K562 (cell line): ENCODE results near the gene ZC3H8.

Experiments used
- CHD1 ChIP-seq: fragments of 200-600 bp; sonication (generic); IDR thresholded peaks from one replicate; pipeline ENCODE4 v1.6.1; 2012; ENCODE audit warnings: mild to moderate bottlenecking, moderate library complexity, low read length, inconsistent platforms
- RCOR1 ChIP-seq, 2 experiments: IDR thresholded peaks; 2 replicates each; pipeline ENCODE4 v1.6.1; 2012; ENCODE audit warnings: low read depth in 2 of 2, low read length in 2 of 2, borderline replicate concordance in 1 of 2, improper control_type of control experiment in 1 of 2
- YY1 ChIP-seq, 3 experiments: IDR thresholded peaks; 2 replicates each; pipeline ENCODE4 v1.6.1; 2011; ENCODE audit warnings: low read length in 2 of 3, mild to moderate bottlenecking in 2 of 3, moderate library complexity in 2 of 3, borderline replicate concordance in 1 of 3, control low read depth in 1 of 3, low read depth in 1 of 3; ENCODE audit not compliant: insufficient read depth in 3 of 3, insufficient replicate concordance in 2 of 3, control insufficient read depth in 1 of 3, insufficient read length in 1 of 3; ENCODE audit errors: extremely low read depth in 1 of 3
- TF ChIP-seq, protein P1 (sequence below), 3 experiments: IDR thresholded peaks in 2 of 3; conservative IDR thresholded peaks in 1 of 3; 2 replicates each; pipeline ENCODE4 v1.5.1; 2011 to 2012; ENCODE audit warnings: low read length in 3 of 3, mild to moderate bottlenecking in 3 of 3, control low read depth in 2 of 3, improper control_type of control experiment in 1 of 3, inconsistent platforms in 1 of 3, low read depth in 1 of 3, mixed read lengths in 1 of 3, moderate library complexity in 1 of 3; ENCODE audit not compliant: insufficient read depth in 2 of 3
- TF ChIP-seq, protein P2 (sequence below): sonication (generic); formaldehyde crosslinking; IDR thresholded peaks from 2 replicates; pipeline ENCODE4 v1.8.1; 2023; ENCODE audit warnings: mild to moderate bottlenecking, missing genetic modification reagents

DNA sequence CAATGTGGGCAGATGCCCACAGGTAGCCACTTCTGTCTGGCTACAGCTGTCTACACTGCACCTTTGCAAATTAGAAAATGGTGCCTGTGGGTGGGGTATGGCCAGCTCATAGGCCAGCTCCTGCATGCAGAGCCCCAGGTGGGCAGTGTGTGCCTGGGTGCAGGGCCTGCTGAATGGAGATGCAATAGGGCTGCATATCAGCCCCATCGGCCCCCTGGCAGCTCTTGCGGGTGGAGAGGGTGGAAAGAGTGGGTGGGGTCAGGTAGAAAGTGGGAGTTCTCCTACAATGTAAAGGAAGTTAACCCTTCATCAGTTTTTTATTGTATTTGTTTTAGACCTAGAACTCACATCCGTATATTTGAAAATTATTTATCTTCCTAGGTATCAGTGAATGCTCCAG, 79.5 kb downstream of the ZC3H8 start:
- TF ChIP-seq RCOR1 (IDR thresholded peaks at IDR 0.05; ENCODE audit: borderline replicate concordance in 1 of 2, low read depth in 2 of 2, low read length in 2 of 2) (no peak), YY1 (IDR thresholded peaks at IDR 0.05; ENCODE audit: borderline replicate concordance in 1 of 3, control insufficient read depth in 1 of 3, extremely low read depth in 1 of 3, insufficient read depth in 3 of 3, insufficient read length in 1 of 3, insufficient replicate concordance in 2 of 3, low read depth in 1 of 3, low read length in 2 of 3) (no peak), CHD1 (no peak)
- TF ChIP-seq, protein P1, sequence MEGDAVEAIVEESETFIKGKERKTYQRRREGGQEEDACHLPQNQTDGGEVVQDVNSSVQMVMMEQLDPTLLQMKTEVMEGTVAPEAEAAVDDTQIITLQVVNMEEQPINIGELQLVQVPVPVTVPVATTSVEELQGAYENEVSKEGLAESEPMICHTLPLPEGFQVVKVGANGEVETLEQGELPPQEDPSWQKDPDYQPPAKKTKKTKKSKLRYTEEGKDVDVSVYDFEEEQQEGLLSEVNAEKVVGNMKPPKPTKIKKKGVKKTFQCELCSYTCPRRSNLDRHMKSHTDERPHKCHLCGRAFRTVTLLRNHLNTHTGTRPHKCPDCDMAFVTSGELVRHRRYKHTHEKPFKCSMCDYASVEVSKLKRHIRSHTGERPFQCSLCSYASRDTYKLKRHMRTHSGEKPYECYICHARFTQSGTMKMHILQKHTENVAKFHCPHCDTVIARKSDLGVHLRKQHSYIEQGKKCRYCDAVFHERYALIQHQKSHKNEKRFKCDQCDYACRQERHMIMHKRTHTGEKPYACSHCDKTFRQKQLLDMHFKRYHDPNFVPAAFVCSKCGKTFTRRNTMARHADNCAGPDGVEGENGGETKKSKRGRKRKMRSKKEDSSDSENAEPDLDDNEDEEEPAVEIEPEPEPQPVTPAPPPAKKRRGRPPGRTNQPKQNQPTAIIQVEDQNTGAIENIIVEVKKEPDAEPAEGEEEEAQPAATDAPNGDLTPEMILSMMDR (IDR thresholded peaks at IDR 0.05 in 2 of 3, conservative IDR thresholded peaks at IDR 0.05 in 1 of 3; ENCODE audit: insufficient read depth in 2 of 3, low read depth in 1 of 3, low read length in 3 of 3): no peak
- TF ChIP-seq, protein P2, sequence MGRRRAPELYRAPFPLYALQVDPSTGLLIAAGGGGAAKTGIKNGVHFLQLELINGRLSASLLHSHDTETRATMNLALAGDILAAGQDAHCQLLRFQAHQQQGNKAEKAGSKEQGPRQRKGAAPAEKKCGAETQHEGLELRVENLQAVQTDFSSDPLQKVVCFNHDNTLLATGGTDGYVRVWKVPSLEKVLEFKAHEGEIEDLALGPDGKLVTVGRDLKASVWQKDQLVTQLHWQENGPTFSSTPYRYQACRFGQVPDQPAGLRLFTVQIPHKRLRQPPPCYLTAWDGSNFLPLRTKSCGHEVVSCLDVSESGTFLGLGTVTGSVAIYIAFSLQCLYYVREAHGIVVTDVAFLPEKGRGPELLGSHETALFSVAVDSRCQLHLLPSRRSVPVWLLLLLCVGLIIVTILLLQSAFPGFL (CRISPR knock-in tag): no peak
